VCaP (cell line): ENCODE measurements around the gene RBKS.
A peak's percentile ranks its signal among the peaks of the same experiment; 100 is the strongest.

ENCODE experiments used
- H3K27ac ChIP-seq: fragments of 450-650 bp; 2 replicates; pipeline ENCODE4 v1.5.1; 2017
- CTCF ChIP-seq: fragments of 450-650 bp; conservative IDR thresholded peaks from 2 replicates; pipeline ENCODE4 v1.5.1; 2017; ENCODE audit warnings: mild to moderate bottlenecking, moderate library complexity

Gene RBKS

GRCh38 chr2:27792759-27793158, 97.4 kb downstream of the RBKS start:
- H3K27ac ChIP-seq, result no peak overlapping the region
- no peak for TF ChIP-seq CTCF

- H3K27ac ChIP-seq, result no peak overlapping the region
- TF ChIP-seq CTCF, result no peak
Measured at GRCh38 chr2:27790796-27791195, 99.4 kb downstream of the RBKS start.

DNA sequence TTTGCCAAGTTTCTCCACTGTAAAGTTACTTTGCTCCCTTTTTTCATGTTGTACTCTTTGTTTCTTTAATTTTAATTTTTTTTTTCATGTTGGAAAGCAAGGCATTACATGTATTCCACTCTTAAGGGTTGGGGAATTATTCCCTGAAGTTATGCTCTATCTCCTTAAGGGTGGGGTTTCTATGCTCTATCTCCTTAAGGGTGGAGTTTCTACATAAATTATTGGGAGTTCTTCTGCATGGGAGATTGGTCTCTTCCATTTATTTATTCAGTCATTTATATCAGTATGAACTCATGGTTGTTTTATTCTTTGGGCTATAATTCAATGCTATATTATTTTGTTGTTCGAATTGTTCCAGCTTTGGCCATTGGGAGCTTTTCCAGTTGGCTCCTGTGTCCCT, 107.5 kb downstream of the RBKS start:
- TF ChIP-seq CTCF, result no peak
- no peak overlapping the region for H3K27ac ChIP-seq

DNA sequence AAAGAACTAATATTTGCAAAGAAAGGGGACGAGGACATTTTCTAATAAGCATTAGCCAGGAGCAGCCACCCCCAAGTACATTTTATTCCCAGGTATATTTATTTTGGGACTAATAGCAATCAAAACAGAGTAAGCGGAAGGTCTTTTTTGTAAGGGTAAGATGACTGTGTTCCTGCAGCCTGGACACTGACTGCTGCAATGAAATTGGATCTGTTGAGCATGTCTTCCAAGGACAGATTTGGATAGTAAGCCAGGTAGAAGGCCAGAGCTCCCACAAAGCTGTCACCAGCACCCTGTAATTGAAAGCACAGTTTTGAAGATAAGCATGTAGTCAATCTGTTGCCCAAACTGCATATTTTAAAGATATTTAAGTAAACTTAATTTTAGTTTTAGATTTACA, 108.7 kb downstream of the RBKS start:
- TF ChIP-seq CTCF, result no peak
- H3K27ac ChIP-seq, result peak overlapping the region; percentile 1; the same call in 1 of the 2 replicates

- H3K27ac ChIP-seq, result no peak overlapping the region
- TF ChIP-seq CTCF, result no peak
Measured at GRCh38 chr2:27779417-27780055, 110.7 kb downstream of the RBKS start.

- no peak for TF ChIP-seq CTCF
- H3K27ac ChIP-seq, result no peak overlapping the region; the same call in 1 of the 2 replicates
Measured at GRCh38 chr2:27776696-27777095, 113.5 kb downstream of the RBKS start.

DNA sequence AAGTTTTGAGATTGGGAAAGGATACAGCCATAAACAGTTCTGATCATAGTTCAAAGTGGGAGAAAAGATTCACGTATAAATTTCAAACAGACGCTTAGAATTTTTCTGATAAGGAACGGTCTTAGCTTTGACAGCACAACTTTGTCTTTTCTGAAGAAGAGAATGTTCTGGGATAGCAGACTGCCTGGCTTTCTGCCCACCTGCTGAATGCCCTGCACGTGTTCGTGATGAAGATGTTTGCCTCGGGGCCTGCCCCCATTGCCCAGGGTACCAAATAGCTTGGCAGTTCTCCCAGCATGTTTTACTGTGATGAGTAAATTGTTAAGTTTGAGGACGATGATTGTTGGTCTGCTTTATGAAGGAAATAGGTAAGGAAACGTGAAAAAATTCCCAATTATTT, 114.1 kb downstream of the RBKS start:
- TF ChIP-seq CTCF, result no peak
- H3K27ac ChIP-seq, result peak overlapping the region; percentile 28
